WERI-Rb-1 (cell line): ENCODE measurements around the gene MAMDC4.

Experiments used
- DNase-seq: peaks from one replicate; pipeline ENCODE4 v3.0.0-alpha.2; 2020
- H3K27ac ChIP-seq: fragments of 250-450 bp; sonication (Bioruptor Pico); 2 replicates; pipeline ENCODE4 v1.5.1; 2020; ENCODE audit warnings: mild to moderate bottlenecking, moderate library complexity
- H3K27me3 ChIP-seq: fragments of 250-450 bp; sonication (Bioruptor Pico); 2 replicates; pipeline ENCODE4 v1.5.1; 2021; ENCODE audit warnings: mild to moderate bottlenecking, low read depth, moderate library complexity; ENCODE audit not compliant: insufficient read depth, severe bottlenecking
- H3K36me3 ChIP-seq: fragments of 250-450 bp; sonication (Bioruptor Pico); 2 replicates; pipeline ENCODE4 v1.5.1; 2020; ENCODE audit warnings: mild to moderate bottlenecking, moderate library complexity
- H3K4me3 ChIP-seq: 2 replicates; pipeline ENCODE4 v1.5.1; 2011; ENCODE audit warnings: low read depth, mild to moderate bottlenecking, control low read depth, low read length
- H3K9me3 ChIP-seq: fragments of 250-450 bp; sonication (Bioruptor Pico); 2 replicates; pipeline ENCODE4 v1.5.1; 2021; ENCODE audit warnings: mild to moderate bottlenecking, moderate library complexity; ENCODE audit not compliant: severe bottlenecking
- CTCF ChIP-seq: IDR thresholded peaks from 2 replicates; pipeline ENCODE4 v1.5.1; 2011; ENCODE audit warnings: low read depth, mild to moderate bottlenecking, control low read depth, inconsistent platforms, low read length

The MAMDC4 gene

GRCh38 chr9:136828474-136829140, 23.5 kb upstream of the MAMDC4 start:
- no peak overlapping the region for H3K4me3 ChIP-seq
- H3K27me3 ChIP-seq, result no peaks in the 10 kb centered on the region
- no peaks in the 10 kb centered on the region for H3K9me3 ChIP-seq
- no peak for TF ChIP-seq CTCF
- no peak overlapping the region for H3K27ac ChIP-seq
- DNase-seq, result no peak
- peaks cover 87% of the 10 kb centered on the region for H3K36me3 ChIP-seq

- peaks cover 86% of the 10 kb centered on the region for H3K36me3 ChIP-seq
- no peaks in the 10 kb centered on the region for H3K27me3 ChIP-seq
- no peak for DNase-seq
Observed at GRCh38 chr9:136829412-136829811, 22.7 kb upstream of the MAMDC4 start.

GRCh38 chr9:136829981-136830885, 21.9 kb upstream of the MAMDC4 start:
- DNase-seq, result no peak
- Histone ChIP-seq H3K36me3 (peaks cover 82% of the 10 kb centered on the region), H3K27me3 (no peaks in the 10 kb centered on the region), H3K27ac (no peak overlapping the region), H3K9me3 (no peaks in the 10 kb centered on the region), H3K4me3 (no peak overlapping the region)
- no peak for TF ChIP-seq CTCF

More at GRCh38 chr9:136829412-136829811, 22.7 kb upstream of the MAMDC4 start:
- Histone ChIP-seq H3K27ac (no peak overlapping the region), H3K4me3 (no peak overlapping the region), H3K9me3 (no peaks in the 10 kb centered on the region)
- TF ChIP-seq CTCF, result no peak

GRCh38 chr9:136831002-136831719, 21.0 kb upstream of the MAMDC4 start:
- DNase-seq, result no peak
- Histone ChIP-seq H3K4me3 (no peak overlapping the region), H3K27ac (no peak overlapping the region), H3K36me3 (peaks cover 83% of the 10 kb centered on the region), H3K9me3 (no peaks in the 10 kb centered on the region), H3K27me3 (no peaks in the 10 kb centered on the region)
- TF ChIP-seq CTCF, result no peak

- no peak for TF ChIP-seq CTCF
- Histone ChIP-seq H3K27me3 (no peaks in the 10 kb centered on the region), H3K4me3 (no peak overlapping the region), H3K27ac (no peak overlapping the region), H3K36me3 (peaks cover 83% of the 10 kb centered on the region), H3K9me3 (no peaks in the 10 kb centered on the region)
- DNase-seq, result no peak
Observed at GRCh38 chr9:136831720-136832104, 20.4 kb upstream of the MAMDC4 start.
